Erythroblast (primary cell): ENCODE data around the gene KLHDC1.

Experiments
- GATA1 ChIP-seq: IDR thresholded peaks from 2 replicates; pipeline ENCODE4 v1.6.1; 2011; ENCODE audit warnings: low read depth, mild to moderate bottlenecking, control low read depth, low read length, moderate library complexity
- POLR2A ChIP-seq: IDR thresholded peaks from 2 replicates; pipeline ENCODE4 v1.6.1; 2011; ENCODE audit warnings: mild to moderate bottlenecking, low read length

GRCh38 chr14:49754570-49755097 is 61.7 kb downstream of the KLHDC1 start:
- no peak for TF ChIP-seq POLR2A
- no peak for TF ChIP-seq GATA1
